Breast epithelium (tissue), 3 donors: Measurements from ENCODE around the gene DYRK1A.

Experiments used
- CTCF ChIP-seq, 3 donors: fragments of 450-650 bp; IDR thresholded peaks; one replicate each; pipeline ENCODE4 v1.5.1; 2016 to 2017; ENCODE audit warnings: antibody characterized with exemption in 3 of 3, mild to moderate bottlenecking in 3 of 3, moderate library complexity in 3 of 3
- POLR2A ChIP-seq: fragments of 450-650 bp; IDR thresholded peaks from one replicate; pipeline ENCODE4 v1.6.1; 2016; ENCODE audit warnings: antibody characterized with exemption, mild to moderate bottlenecking, moderate library complexity
- POLR2AphosphoS5 ChIP-seq, 3 donors: sonication (generic); formaldehyde crosslinking; IDR thresholded peaks; one replicate each; pipeline ENCODE4 v1.6.1; 2017; ENCODE audit warnings: antibody characterized with exemption in 3 of 3

- TF ChIP-seq CTCF (IDR thresholded peaks at IDR 0.05) (no peak), POLR2A (no peak), POLR2AphosphoS5 (IDR thresholded peaks at IDR 0.05) (no peak)
Observed at GRCh38 chr21:37385179-37385765, 18.7 kb downstream of the DYRK1A start.
